ENCODE measurements around the gene AQP12B.

DNA sequence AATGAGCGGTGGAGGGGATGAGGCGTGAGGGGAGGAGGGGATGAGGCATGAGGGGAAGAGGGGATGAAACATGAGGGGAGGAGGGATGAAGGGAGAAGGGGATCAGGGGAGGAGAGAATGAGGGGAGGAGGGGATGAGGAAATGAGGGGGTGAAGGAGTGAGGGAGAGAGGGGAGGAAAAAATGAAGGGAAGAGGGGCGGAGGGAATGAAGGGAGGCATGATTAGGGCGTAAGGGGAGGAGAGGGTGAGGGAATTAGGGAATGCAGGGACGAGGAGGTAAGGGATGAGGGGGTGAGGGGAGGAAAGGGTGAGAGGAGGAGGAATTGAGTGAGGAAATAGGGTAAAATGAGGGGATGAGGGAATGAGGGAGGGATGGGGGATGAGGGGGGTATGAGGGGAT is 49.5 kb upstream of the AQP12B start:
- no peak for TF ChIP-seq YY1 (IDR thresholded peaks at IDR 0.05; ENCODE audit: insufficient read depth, insufficient read length)
- no peak for TF ChIP-seq SUZ12 (IDR thresholded peaks at IDR 0.05; ENCODE audit: extremely low read depth, insufficient read depth, insufficient read length)
